TTC549 (cell line): ENCODE data around the gene SSH2.

ENCODE experiments used
- FAIRE-seq: peaks from 2 replicates; lab custom pipeline; 2012; peaks lifted over from hg19 to GRCh38; lab: Jason Lieb, UNC

The SSH2 gene

DNA sequence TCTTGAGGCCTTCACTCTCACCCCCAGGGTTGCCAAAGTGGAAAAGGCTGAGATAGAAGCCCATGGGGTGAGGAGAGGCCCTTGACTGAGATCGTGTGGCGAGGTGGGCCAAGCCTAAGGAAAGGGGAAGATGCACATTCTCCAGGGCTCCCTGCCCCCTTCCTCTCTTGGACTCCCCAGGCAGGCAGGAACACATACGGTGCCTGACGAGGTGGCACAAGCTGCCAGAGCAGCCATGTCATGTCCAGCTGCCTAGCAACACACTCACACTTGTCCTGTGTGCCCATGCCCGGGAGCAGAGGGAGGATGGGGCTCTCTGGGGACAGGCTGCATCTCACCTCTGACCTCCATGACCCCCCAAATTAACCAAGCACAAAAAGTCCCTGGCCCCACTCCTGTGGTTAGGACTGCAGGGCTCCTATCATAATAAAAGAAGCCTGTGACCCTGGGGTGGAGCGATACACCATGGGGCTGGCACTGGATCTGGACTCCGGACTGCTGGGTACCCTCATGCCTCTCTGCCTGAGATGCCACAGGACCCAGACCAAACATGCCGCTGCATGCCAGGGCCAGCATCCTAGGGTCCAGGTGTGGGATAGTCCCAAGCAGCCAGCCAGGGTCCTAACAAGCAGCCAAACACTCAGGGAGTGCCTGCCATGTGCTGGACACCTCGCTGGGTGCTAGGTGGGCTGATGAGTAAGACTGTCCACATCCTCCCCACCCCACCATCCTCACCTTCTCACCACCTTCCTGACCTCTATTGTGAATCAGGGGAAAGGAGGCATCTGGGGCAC is 343.2 kb downstream of the SSH2 start:
- no peak for FAIRE-seq

GRCh38 chr17:29585080-29585751 is 344.8 kb downstream of the SSH2 start:
- no peak for FAIRE-seq

DNA sequence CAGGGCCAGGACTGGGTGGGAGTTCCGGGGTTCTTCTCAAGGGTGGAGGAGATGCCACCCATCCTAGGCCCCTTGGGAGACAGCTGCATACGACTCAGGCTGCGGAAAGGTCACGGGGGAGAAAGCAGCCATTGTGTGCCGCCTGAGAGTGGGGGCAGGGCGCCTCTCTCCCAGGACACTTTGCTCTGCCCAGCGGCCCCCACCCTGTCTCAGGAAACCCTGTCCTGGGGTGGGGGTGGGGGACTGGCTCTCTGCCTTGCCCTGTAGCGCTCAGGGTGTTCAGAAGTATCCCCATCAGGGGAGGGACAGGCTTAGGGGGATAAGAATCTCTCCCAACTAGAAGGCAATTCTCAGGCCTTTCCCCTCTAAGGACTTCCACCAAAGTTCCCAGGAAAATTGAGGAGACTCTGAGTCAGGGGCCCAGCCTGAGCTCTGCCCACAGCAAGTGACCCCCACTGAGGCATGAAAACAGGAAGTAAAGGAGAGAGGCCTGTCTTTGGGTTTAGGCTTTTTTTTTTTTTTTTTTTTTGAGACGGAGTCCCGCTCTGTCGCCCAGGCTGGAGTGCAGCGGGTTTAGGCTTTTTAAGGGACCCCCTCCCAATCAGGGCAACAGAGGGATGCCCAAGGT is 345.5 kb downstream of the SSH2 start:
- no peak for FAIRE-seq

DNA sequence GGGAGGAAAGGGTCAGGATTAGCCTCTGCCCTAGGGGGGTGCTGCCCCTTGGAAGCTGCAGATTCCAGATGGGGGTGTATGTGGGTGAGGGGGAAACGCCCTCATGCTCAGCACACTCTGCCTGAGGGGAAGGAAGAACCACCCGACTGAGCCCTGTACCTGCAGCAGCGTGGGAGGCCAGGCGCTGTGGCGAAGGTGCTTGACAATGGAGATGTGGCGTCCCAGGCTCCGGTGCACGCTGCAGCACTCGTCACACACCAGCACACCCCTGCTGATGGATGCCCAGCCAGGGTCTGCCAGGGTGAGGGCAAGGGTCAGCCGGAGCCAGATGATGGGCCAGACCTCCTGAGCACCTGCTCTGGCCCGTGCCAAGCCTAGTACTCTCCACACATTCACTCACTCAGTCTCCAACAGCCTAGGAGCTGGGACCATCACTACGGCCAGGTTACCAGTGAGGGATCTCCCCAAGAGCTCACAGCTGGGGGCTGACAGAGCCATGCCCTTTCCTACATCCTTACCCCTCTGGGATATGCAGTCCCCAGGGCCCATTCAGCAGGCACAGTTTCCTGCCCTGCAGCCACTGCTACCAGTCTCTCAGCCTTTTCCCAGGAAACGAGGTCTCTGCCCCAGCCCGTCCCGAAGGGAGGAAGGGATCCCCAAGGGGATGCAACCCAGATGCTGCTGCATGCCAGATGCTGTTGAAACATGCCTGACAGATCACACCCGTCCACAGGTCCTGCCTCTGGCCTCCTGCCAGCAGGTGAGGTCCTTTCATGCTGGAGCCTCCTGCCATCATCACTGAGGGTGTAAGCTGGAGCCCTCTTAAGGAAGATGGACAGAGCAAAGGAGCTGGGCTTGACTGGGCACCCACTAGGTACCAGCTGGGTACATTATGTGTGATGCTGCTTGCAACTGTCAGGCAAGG is 346.4 kb downstream of the SSH2 start:
- no peak for FAIRE-seq

DNA sequence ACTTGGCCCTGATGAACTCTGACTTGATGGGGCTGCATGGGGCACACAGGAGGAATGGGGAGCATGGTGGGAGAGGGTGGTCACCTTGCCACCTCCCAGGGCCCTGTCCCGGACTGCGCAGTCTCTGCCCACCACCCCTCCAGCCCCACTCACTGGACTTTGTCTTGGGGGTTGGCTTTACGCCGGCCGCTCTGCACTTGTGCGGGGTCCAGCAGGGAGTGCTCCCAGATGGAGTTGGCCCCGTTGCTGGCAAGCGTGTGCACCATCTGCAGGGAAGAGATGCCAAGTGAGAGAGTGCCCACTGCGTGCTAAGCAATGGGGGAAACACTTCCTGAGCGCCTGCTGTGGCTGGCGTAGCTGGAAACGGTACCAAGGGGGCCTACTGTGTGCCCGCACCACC is 347.3 kb downstream of the SSH2 start:
- no peak for FAIRE-seq

DNA sequence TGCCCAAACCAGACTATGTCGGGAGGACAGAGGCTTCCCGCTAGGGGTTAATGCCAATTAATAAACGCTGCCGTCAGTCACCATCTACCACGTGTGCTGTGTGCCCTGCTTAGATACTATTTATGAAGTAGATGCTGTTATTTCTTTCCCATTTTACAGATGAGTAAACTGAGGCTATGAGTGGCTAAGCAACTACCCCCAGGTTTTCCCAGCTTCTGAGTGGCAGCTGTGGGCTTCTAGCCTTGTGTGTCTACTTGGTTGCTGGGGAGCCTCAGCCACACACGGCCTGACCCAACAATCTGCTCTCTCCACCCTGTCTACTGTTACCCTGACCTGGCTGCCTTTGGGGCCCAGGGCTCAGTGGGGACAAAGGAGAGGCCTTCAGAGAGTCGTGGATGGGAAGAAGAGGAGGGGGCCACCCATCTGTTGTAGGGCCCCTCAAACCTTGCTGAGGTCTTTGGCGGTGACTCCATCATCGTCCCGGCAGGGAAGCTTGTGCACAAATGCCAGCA is 347.7 kb downstream of the SSH2 start:
- FAIRE-seq = no peak

GRCh38 chr17:29581583-29582253 is 348.3 kb downstream of the SSH2 start:
- no peak for FAIRE-seq

GRCh38 chr17:29579866-29580771 is 349.9 kb downstream of the SSH2 start:
- FAIRE-seq = no peak

DNA sequence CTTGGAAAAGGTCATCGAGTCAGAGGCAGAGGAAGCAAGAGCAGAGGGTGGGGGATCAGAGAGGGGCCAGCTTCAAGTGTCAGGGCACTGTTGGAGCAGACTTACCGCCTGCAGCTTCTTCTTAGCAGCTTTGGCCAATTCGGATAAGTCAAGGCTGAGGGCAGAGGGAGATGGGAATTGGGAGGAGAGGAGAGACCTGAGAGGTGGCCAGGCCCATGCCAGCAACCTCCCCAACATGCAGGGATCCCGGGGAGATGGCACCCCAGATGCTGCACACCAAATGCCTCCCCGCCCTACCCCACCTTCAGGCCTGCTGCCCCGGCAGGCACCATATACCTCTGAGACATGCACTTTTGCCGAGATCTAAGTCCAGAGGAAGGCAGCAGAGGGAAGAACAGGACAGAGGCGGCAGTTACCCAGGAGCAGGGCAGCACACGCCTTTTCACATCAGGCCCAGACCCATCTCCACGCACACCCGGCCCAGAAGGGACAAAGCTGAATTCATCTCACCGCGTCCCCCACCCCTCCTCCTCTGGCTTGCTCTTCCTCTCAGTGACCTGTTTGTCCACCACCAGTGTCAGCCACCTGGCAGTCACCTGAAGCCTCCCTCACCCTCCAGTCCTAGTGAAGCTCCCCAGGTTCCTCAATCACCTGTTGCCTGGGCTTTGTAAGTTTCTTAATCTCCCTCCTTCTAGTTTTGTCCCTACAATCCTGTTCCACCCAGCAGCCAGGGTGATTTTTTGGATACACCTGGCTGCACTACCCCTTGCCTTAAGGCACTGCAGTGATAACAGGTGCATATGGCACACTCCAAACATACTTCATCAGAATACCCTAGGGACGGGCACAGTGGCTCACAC is 351.2 kb downstream of the SSH2 start:
- no peak for FAIRE-seq

DNA sequence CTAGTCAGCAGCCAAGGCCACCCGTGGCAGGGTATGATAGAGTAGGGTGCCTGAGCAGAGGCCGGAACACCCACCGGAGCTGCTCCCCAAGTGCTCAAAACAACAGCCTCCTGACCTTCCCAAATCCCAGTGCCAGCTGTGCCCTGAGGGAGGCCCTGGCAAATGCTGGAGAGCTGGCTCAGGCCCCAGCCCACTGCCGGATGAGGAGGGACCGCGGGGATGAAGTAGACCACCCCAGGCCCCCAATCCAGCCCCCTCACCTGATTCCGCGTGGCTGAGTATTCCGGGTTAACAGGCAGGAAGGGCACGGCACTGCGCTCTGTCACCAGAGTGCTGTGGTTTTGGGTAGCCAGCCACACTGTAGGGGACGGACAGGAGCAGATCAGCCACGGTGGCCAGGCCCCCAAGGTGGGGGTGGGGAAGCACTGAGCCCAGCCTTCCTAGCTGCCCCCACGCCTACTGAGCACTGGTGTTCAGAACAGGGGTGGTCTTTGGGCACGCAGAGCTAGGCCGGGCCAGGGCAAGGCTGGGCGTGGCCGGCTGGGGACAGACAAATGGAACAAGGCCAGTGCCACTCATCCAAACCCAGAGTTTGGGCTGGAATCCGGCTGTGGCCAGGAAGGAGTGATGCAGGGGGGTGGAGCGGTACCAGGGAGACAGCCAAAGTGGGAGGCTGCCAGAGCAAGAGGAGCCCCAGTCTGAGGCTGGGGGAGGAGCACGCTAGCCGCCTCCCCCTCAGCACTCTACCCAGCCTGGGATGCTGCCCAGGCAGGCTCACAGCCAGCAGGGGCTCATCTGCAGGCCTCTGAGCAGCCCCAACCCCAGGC is 352.4 kb downstream of the SSH2 start:
- FAIRE-seq = no peak

DNA sequence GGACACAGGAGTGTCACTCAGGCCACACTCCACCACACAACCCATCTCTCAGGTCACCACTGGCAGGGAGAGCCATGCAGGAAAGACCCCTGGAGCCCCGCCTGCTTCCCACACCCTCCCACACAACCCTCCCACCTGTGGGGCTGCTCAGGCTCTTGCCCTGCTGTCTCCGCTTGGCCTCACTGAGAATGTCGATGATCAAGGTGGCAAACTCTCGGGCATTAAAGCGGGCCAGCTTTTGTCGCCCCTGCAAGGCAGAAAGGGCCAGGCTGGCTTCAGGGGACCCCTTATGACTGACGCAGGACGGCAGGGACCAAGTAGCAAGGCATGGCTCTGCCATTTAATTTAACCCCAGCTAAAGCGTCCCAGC is 353.0 kb downstream of the SSH2 start:
- no peak for FAIRE-seq

- no peak for FAIRE-seq
Observed at GRCh38 chr17:29576214-29577000, 353.6 kb downstream of the SSH2 start.
